ENCODE measurements around the gene IL17B. TPM values are rescaled to one million over a fixed set of nuclear protein-coding genes. Genes with fewer than 3 reads are reported as not detected.

The IL17B gene
- total and polyA plus RNA-seq, 7 donors, result 0.08 to 0.58 (median 0.42) TPM; not detected in 4

DNA sequence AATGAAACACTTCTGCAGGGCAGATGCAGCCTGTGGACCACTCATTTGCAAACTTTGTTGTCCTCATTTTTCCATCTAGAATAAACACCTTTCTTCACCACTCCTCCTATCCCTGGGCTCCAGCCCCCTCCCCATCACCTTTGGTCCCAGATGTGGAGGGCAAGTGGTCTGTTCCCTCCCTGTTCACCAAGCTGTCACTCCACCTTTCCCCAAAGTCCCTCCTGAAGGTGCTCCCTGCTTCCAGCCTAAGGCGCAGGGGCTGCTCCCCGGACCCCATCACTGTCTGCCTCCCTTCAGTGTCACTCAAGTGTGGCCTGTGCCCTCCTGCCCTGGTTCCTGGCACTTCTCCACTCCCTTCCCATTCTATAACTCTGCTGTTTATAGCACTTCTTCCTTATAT is 14.4 kb downstream of the IL17B start:
- Histone ChIP-seq H3K9me3 (no peaks in the 10 kb centered on the region), H3K27me3 (ENCODE audit: insufficient read depth in 3 of 3, low read length in 2 of 3) (no peaks in the 10 kb centered on the region), H3K36me3 (ENCODE audit: insufficient read depth in 1 of 2, low read depth in 1 of 2) (no peaks in the 10 kb centered on the region), H3K4me1 (no peaks in the 10 kb centered on the region), H3K27ac (no peak overlapping the region), H3K4me3 (no peak overlapping the region)
- no peak for ATAC-seq
- TF ChIP-seq, protein P1, sequence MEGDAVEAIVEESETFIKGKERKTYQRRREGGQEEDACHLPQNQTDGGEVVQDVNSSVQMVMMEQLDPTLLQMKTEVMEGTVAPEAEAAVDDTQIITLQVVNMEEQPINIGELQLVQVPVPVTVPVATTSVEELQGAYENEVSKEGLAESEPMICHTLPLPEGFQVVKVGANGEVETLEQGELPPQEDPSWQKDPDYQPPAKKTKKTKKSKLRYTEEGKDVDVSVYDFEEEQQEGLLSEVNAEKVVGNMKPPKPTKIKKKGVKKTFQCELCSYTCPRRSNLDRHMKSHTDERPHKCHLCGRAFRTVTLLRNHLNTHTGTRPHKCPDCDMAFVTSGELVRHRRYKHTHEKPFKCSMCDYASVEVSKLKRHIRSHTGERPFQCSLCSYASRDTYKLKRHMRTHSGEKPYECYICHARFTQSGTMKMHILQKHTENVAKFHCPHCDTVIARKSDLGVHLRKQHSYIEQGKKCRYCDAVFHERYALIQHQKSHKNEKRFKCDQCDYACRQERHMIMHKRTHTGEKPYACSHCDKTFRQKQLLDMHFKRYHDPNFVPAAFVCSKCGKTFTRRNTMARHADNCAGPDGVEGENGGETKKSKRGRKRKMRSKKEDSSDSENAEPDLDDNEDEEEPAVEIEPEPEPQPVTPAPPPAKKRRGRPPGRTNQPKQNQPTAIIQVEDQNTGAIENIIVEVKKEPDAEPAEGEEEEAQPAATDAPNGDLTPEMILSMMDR (IDR thresholded peaks at IDR 0.05), result no peak
- intact Hi-C loops (cut with DNase I), result loop anchor here in 1 of 2 donors (5.0 kb wide), 1 partner anchor 97 kb away; no protein-coding TSS in a partner anchor
- 88 to 97% (median 90%) methylated on average over 2 of the region's 2 CpGs for WGBS, 3 donors
- DNase-seq, result no peak

DNA sequence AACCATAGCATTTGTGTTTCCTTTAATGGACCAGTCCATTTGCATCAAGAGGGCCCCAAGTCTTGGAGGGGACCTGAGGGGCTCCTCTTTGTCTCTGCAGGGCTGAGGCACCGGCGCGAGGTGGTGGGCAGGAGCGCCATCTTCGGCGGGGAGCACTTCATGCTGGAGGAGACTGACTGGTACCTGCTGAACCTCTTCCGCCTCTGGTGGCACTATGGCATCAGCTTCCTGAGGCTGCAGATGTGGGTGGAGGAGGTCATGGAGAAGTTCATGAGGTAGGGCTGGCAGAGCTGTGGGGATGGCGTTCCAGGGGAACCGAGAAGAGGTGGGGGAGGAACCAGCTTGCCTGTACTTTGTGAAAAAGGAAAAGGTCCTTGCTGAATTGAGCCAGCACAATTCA is 15.2 kb downstream of the IL17B start:
- WGBS, 3 donors, result 94 to 97% (median 94%) methylated on average over 9 of the region's 9 CpGs
- H3K4me1 ChIP-seq, result no peaks in the 10 kb centered on the region
- no peaks in the 10 kb centered on the region for H3K36me3 ChIP-seq (ENCODE audit: insufficient read depth in 1 of 2, low read depth in 1 of 2)
- H3K27ac ChIP-seq, result no peak overlapping the region
- DNase-seq (no peak), ATAC-seq (no peak)
- TF ChIP-seq, protein P1 (IDR thresholded peaks at IDR 0.05), result no peak
- intact Hi-C loops (cut with DNase I), result no loop called here
- H3K4me3 ChIP-seq, result no peak overlapping the region
- H3K9me3 ChIP-seq, result no peaks in the 10 kb centered on the region
- no peaks in the 10 kb centered on the region for H3K27me3 ChIP-seq (ENCODE audit: insufficient read depth in 3 of 3, low read length in 2 of 3)

DNA sequence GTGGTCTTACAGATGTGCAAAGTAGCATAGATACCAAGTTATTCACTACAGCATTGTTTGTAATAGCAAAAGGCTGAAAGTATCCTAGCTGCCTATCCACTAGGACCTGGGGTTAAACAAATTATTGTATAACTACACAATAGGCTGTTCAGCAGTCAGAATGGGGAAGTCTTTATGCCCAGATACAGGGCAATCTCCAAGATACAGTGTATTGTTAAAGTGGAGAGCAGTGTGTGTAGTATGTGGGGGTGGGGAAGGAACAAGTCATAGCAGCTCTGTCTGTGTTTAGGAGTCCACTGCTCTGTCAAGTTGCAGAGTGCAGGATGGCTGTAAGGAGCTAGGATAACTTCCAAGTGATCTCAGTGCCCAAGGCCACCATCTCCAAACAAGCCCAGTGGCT is 15.7 kb downstream of the IL17B start:
- intact Hi-C loops (cut with DNase I), result no loop called here
- ATAC-seq, result no peak

DNA sequence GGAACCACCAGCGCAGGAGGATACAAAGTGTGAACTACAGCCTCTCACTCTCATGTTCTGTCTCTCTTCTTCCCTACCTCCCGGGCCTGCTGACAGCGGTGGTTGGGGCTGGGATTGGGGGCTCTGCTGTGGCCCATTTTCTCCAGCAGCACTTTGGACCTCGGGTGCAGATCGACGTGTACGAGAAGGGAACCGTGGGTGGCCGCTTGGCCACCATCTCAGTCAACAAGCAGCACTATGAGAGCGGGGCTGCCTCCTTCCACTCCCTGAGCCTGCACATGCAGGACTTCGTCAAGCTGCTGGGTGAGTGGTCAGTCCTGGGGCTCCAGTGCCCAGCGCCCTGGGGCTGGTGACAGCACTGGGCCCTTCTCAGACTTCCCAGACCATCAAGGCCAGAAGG is 16.6 kb downstream of the IL17B start:
- no peaks in the 10 kb centered on the region for H3K9me3 ChIP-seq
- no peak overlapping the region for H3K27ac ChIP-seq
- H3K27me3 ChIP-seq (ENCODE audit: insufficient read depth in 3 of 3, low read length in 2 of 3), result no peaks in the 10 kb centered on the region
- ATAC-seq (no peak), DNase-seq (no peak)
- intact Hi-C loops (cut with DNase I), result no loop called here
- WGBS, 3 donors, result 87 to 90% (median 89%) methylated on average over 12 of the region's 12 CpGs
- H3K4me1 ChIP-seq, result no peaks in the 10 kb centered on the region
- H3K36me3 ChIP-seq (ENCODE audit: insufficient read depth in 1 of 2, low read depth in 1 of 2), result no peaks in the 10 kb centered on the region
- no peak overlapping the region for H3K4me3 ChIP-seq
- TF ChIP-seq, protein P1 (IDR thresholded peaks at IDR 0.05), result no peak

More for the DNA sequence above, 15.7 kb downstream of the IL17B start:
- no peak overlapping the region for H3K27ac ChIP-seq
- no peak overlapping the region for H3K4me3 ChIP-seq
- DNase-seq, result no peak
- no peaks in the 10 kb centered on the region for H3K36me3 ChIP-seq (ENCODE audit: insufficient read depth in 1 of 2, low read depth in 1 of 2)
- no peaks in the 10 kb centered on the region for H3K27me3 ChIP-seq (ENCODE audit: insufficient read depth in 3 of 3, low read length in 2 of 3)
- TF ChIP-seq, protein P1 (IDR thresholded peaks at IDR 0.05), result no peak
- no peaks in the 10 kb centered on the region for H3K9me3 ChIP-seq
- H3K4me1 ChIP-seq, result no peaks in the 10 kb centered on the region

DNA sequence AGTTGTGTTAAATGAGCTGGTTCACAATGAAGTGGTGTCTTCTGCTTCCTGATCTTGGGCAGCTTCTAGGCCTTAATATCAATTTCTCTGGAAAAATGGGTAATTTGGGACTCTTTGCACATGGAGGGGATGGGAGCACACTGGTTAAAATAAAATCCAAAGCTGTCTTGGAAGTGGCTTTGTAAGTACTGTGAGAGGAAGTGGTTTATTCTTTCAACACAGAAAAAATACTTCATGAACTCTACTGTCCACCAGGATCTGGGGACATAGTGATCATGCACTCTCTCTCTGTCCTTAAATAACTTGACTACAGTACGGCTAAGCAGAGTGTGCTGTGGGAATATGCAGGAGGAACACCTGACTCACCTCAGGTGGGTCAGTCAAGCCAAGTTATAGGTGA is 18.8 kb downstream of the IL17B start:
- H3K4me3 ChIP-seq, result no peak overlapping the region
- H3K27ac ChIP-seq, result no peak overlapping the region
- intact Hi-C loops (cut with DNase I), result no loop called here
- WGBS, 3 donors, result 74 to 86% (median 85%) methylated on average over 1 of the region's 1 CpG
- ATAC-seq (no peak), DNase-seq (no peak)
- peaks cover 0 to 9% of the 10 kb centered on the region in 2 donors for H3K36me3 ChIP-seq (ENCODE audit: insufficient read depth in 1 of 2, low read depth in 1 of 2)
- H3K27me3 ChIP-seq (ENCODE audit: insufficient read depth in 3 of 3, low read length in 2 of 3), result no peaks in the 10 kb centered on the region
- no peaks in the 10 kb centered on the region for H3K9me3 ChIP-seq
- H3K4me1 ChIP-seq, result peaks cover 4% of the 10 kb centered on the region
- TF ChIP-seq, protein P1 (IDR thresholded peaks at IDR 0.05), result no peak

Data from psoas muscle (tissue), 8 donors.